Body of pancreas (tissue), 4 donors: ENCODE results near the gene GUCY2C.

Source experiments
- POLR2A ChIP-seq, 3 donors: fragments of 450-650 bp; IDR thresholded peaks; one replicate each; pipeline ENCODE4 v1.6.1; 2016; ENCODE audit warnings: antibody characterized with exemption in 3 of 3, mild to moderate bottlenecking in 2 of 3
- TF ChIP-seq, protein P1 (sequence below), 7 experiments: fragments of 450-650 bp in 4 of 7; fragments of 200-600 bp in 3 of 7; sonication (generic) in 3 of 7; IDR thresholded peaks; one replicate each; pipeline ENCODE4 v1.5.1; 2016 to 2019; ENCODE audit warnings: antibody characterized with exemption in 7 of 7

DNA sequence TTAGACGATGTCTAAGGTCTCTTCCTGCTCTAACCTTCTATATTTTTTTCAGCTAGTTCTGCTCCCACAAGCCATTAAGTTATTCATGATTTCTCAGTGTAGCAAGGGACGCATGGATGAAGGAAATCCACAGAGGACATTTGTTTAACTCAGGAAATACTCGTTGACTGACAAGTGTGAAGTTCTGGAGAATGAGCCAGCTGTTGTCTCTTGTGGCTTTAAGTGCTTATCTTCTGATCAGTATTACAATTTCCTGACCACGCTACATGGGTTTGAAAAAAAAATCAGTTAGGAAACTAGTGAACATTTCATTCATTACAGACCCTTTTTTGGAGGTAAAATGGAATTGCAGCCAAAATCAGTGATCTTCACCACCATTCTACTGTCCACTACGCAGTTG, 53.1 kb downstream of the GUCY2C start:
- TF ChIP-seq, protein P1, sequence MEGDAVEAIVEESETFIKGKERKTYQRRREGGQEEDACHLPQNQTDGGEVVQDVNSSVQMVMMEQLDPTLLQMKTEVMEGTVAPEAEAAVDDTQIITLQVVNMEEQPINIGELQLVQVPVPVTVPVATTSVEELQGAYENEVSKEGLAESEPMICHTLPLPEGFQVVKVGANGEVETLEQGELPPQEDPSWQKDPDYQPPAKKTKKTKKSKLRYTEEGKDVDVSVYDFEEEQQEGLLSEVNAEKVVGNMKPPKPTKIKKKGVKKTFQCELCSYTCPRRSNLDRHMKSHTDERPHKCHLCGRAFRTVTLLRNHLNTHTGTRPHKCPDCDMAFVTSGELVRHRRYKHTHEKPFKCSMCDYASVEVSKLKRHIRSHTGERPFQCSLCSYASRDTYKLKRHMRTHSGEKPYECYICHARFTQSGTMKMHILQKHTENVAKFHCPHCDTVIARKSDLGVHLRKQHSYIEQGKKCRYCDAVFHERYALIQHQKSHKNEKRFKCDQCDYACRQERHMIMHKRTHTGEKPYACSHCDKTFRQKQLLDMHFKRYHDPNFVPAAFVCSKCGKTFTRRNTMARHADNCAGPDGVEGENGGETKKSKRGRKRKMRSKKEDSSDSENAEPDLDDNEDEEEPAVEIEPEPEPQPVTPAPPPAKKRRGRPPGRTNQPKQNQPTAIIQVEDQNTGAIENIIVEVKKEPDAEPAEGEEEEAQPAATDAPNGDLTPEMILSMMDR (IDR thresholded peaks at IDR 0.05) = no peak
- no peak for TF ChIP-seq POLR2A (IDR thresholded peaks at IDR 0.05)
